GM21367 (cell line): ENCODE measurements around the gene LRBA.
"Not testable (repeated sequence)": the region's sequence is repeated elsewhere in the genome, so short reads cannot be mapped to it uniquely, and the experiment has no call there.

Source experiments
- ATAC-seq: cut with Tn5 transposase; IDR thresholded peaks from one replicate; pipeline ENCODE4 v1.9.1; 2021; ENCODE audit not compliant: unreplicated experiment

Gene LRBA, protein sequence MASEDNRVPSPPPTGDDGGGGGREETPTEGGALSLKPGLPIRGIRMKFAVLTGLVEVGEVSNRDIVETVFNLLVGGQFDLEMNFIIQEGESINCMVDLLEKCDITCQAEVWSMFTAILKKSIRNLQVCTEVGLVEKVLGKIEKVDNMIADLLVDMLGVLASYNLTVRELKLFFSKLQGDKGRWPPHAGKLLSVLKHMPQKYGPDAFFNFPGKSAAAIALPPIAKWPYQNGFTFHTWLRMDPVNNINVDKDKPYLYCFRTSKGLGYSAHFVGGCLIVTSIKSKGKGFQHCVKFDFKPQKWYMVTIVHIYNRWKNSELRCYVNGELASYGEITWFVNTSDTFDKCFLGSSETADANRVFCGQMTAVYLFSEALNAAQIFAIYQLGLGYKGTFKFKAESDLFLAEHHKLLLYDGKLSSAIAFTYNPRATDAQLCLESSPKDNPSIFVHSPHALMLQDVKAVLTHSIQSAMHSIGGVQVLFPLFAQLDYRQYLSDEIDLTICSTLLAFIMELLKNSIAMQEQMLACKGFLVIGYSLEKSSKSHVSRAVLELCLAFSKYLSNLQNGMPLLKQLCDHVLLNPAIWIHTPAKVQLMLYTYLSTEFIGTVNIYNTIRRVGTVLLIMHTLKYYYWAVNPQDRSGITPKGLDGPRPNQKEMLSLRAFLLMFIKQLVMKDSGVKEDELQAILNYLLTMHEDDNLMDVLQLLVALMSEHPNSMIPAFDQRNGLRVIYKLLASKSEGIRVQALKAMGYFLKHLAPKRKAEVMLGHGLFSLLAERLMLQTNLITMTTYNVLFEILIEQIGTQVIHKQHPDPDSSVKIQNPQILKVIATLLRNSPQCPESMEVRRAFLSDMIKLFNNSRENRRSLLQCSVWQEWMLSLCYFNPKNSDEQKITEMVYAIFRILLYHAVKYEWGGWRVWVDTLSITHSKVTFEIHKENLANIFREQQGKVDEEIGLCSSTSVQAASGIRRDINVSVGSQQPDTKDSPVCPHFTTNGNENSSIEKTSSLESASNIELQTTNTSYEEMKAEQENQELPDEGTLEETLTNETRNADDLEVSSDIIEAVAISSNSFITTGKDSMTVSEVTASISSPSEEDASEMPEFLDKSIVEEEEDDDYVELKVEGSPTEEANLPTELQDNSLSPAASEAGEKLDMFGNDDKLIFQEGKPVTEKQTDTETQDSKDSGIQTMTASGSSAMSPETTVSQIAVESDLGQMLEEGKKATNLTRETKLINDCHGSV (N-terminal part only)

DNA sequence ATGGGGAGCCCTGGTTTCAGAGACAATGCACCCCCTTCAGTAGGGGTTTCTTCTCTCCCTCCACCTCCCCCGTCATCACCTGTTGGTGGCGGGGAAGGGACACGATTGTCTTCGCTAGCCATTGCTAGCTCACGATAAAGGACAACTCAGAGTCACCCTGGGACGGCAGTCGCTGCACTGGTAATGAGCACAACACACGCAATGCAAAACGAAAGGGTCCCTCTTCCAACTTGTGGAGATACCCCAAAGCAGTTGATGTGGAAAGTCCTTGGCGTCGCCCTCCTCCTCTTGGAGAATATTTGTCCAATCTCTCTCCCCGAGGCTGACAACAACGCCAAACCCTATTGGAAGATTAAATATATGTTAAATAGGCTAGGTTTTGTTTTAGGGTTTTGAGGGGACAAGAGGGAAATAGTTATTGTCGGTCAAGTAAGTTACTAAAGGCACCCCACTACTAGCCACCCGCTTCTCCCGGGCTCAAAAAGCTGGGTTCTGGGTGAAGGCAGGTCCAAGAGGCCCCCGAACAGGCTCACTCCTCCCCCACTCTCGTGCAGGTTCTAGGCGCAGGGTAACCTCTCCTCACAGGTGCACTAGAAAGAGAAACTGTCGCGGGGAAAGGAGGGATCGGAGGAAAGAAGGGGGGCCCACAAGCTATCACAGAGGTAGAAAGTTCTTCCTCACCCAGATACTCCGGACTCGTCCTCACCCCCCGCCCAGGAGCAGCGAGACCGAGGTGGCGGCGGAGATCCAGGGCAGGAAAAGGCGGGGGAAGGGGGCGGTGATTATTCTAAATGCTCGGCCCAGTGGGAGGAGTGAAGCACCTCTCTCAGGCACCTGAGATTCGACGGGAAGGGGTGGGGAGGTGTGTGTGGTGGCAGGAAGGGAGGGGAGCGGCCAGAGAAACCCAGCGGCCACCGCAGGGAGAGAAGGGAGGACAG is at the start of gene LRBA:
TSS of gene LRBA (minus strand) at position 764 of the 938 bp plus-strand sequence. CDS start at position 122, 642 bp downstream.
- peak; percentile 54 for ATAC-seq

DNA sequence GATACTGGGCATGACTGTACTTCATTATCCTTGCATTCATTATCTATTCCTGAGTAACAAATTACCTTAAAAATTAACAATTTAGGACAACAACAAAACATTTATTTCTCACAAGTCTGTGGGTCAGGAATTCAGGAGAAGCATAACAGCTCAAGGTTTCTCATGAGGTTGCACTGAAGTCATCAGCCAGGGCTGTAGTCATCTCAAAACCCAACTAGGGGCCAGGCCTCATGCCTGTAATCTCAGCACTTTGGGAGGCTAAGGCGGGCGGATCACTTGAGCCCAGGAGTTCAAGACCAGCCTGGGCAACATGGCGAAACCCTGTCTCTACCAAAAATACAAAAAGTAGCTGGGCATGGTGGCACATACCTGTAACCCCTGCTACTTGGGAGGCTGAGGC is 48.1 kb upstream of the LRBA start:
- ATAC-seq: not testable (repeated sequence)

DNA sequence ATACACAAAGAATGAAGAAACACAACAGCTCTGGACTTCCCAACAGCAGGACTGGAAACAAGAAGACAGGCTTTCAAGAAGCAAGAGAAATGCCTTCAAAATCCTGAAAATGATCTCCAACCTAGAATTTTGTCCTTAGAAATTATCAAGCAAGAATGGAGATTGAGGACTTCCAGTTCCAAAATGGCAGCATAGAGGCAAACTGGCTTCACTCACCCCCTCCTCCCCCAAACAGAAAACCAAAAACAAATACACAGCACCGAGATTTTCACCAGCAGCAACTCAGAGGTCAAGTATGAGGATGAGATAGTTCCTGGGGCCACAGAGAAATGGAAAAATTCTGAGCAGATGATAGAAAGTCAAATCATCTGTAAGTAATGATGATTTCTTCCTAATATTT is 40.5 kb upstream of the LRBA start:
- no peak for ATAC-seq

DNA sequence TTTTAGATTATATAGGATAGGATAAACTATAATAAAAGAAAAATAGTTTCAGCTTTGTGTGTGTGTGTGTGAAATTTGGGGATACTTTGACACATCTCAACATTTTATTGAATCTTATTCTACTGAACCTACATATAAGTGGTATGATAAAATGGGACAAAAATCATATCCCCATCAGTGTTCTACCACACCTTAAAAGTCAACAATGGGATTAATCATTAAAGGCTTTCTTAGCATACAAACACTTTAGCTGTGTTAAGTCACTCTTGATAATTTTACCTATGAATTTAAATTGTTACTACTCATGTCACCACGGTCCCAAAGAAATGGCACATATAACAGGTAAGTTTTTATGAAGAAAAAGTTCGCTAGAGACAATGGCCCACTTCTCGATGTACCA is 37.7 kb upstream of the LRBA start:
- ATAC-seq: no peak

DNA sequence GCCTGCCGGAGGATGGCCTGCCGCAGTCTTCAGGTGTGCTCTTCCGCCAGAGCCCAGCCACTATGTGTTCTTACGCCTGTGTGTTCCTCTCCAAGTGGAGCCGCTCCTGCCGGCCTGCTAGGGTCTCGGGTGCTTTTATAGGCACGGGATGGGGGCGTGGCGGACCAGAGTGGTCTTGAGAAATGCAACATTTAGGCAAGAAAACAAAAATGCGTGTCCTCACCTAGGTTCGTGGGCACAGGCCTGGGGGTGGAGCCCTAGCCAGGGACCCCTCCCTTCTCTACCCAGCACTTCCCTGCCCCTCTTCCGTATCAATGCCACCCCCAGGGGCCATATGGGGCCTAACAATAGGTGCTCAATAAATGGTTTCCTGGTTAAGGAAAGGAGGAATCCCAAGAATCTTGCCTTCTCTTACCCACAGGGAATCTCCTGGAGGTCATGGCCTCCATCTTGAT is 34.4 kb upstream of the LRBA start:
- ATAC-seq: no peak

DNA sequence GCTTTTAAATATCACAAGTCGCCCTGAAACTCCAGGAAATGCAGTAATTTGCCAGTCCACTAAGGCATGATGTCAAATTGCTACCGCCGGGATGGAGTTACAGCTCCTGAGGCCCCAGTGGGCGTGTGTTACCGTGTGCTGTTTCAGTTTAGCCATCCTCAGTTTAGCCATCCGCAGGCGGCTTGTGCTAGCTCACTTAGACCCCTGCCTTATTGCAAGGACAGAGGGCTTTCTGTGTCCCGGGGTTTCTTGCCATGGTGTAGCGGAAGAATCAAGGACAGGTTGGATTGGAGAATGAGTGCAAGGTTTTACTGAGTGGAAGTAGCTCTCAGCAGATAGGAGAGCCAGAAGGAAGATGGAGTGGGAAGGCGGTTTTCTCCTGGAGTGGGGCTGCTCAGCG is 33.8 kb upstream of the LRBA start:
- no peak for ATAC-seq

DNA sequence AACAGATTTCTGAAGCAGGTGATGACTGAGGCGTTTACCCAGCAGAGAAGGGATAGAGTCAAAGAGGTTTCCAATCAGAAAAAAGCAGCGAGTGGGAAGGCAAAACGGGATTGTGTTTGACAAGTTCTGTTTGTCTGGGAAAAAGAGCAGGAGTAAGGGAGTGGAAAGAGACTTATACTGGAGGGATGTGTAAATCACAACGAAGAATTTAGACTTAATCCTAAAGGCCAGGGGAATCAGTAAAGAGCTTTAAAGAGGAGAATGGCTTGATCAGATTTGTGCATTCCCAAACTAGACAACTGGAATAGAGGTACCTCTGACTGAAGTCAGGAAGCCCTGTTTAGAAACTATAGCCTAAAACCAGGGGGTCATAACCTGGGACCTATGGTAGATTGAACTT is 31.5 kb upstream of the LRBA start:
- no peak for ATAC-seq

DNA sequence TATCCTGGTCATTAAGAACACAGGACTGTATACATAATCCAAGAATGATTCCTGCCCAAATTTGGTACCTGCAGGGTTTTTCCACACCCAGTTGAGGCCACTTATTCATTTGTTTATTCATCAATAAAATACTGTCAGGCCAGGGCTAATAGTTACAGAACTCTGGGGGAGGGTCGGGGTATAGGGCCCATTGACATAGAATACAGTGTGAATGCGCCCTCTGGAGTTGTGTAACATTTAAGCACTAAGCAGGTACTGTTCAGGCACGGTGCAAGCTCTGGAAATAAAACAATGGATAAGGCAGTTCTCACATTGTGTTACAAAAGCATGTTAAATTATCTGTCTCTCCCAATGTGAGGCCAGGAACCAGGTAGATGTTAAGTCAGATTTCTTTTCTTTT is 30.8 kb upstream of the LRBA start:
- no peak for ATAC-seq

DNA sequence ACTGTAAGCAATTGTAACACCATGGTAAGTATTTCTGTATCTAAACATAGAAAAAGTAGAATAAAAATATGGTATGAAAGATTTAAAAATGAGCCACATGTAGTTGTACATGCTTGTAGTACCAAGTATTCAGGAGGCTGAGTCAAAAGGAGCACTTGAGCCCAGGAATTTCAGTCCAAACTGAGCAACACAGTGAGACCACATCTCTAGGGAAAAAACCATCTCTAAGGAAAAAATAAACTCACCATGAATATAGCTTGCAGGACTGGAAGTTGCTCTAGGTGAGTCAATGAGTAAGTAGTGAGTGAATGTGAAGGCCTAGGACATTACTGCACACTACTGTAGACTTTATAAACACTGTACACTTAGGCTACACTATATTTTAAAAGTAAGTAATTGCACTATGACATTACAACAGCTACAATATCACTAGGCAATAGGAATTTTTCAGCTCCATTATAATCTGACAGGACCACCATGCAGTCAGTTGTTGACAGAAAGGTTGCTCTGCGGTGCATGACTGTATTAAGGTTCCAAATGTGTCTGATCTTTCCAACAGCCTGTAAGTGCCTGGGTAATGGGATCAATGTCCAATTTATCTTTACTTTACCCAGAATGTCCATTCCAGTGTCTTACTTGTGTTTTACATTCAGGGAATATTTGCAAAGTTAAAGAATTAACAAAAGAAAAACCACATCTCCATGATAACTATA is 28.9 kb upstream of the LRBA start:
- ATAC-seq: no peak

DNA sequence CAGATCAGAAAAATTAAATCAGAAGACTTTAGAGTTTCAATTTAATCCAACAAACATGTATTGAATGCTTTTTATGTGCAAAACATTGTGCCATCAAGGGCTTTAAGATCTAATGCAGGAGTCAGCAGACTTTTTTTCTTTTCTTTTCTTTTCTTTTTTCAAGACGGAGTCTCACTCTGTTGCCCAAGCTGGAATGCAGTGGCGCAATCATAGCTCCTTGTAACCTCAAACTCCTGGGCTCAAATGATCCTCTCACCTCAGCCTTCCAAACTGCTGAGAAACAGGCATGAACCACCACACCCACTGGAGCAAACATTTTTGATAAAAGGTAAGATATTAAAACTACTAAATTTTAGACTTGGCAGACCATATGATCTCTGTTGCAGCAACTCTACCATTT is 24.6 kb upstream of the LRBA start:
- ATAC-seq: no peak

DNA sequence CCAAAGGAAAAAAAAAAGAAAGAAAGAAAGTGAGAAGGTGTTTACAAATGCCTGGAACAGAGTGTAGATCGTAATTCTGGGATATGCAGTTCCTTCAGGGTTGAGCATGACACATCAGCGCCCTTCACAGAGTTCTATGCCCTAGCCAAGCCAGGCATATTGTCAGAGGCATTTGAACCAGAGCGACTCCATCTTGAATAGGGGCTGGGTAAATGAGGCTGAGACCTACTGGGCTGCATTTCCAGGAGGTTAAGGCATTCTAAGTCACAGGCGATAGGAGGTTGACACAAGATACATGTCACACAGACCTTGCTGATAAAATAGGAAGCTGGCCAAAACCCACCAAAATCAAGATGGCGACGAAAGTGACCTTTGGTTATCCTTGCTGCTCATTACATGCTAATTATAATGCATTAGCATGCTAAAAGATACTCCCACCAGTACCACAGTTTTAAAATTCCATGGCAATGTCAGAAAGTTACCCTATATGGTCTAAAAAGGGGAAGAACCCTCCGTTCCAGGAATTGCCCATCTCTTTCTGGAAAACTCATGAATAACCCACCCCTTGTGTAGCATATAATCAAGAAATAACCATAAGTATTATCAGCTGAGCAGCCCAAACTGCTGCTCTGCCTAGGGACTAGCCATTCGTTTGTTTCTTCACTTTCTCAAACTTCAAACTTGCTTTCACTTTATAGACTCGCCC is 23.5 kb upstream of the LRBA start:
- no peak for ATAC-seq

DNA sequence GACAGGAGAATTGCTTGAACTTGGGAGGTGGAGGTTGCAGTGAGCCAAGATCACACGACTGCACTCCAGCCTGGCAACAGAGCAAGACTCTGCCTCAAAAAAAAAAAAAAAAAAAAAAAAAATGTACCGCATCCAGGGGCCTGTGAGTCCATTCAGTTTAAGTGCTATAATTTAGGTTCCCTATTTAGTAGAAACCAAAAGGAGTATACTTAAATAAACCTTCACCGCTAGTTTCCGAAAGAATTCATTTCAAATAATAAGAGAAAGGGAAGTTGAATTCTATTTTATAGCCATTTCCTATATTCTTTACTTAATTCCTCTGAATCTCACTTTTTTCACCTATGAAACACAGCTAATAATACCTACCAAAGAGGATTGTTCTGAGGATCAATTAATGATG is 20.8 kb upstream of the LRBA start:
- ATAC-seq: no peak

DNA sequence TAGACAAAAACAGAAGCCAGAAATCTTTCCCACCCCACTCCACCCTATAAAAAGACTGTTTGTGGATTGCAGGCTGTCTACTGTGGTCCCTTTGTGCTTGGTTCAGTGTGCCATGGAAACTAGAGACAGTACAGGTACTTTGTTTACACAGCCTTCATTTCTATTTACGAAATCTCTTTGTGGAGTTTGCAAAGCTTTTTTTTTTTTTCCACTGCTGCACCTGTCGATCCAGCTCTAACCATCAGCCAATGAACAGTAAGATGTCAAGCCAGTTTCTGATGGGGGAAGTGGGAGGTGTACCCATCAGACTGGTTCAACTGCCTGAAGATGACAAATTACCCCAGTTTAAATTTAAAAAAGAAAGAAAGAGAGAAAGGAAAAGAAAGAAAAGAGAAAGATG is 20.2 kb upstream of the LRBA start:
- no peak for ATAC-seq

DNA sequence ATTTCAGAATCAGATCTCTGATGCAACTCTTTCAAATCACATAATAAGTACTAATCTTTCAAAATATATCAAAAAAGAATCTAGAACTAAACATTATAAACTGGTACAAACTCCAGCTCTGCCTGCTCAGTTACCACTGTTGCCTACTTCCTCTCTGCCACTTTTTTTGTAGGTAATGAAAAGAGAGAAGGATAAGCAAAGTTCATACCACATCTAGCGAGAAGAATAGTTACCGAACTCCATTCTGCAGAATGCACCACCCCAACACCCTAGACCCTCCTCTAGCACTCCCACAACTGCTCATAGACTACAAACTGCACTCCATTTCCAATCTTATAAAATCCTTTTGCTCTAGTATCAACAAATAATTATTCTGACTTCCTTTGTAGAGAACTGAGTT is 19.7 kb upstream of the LRBA start:
- no peak for ATAC-seq

DNA sequence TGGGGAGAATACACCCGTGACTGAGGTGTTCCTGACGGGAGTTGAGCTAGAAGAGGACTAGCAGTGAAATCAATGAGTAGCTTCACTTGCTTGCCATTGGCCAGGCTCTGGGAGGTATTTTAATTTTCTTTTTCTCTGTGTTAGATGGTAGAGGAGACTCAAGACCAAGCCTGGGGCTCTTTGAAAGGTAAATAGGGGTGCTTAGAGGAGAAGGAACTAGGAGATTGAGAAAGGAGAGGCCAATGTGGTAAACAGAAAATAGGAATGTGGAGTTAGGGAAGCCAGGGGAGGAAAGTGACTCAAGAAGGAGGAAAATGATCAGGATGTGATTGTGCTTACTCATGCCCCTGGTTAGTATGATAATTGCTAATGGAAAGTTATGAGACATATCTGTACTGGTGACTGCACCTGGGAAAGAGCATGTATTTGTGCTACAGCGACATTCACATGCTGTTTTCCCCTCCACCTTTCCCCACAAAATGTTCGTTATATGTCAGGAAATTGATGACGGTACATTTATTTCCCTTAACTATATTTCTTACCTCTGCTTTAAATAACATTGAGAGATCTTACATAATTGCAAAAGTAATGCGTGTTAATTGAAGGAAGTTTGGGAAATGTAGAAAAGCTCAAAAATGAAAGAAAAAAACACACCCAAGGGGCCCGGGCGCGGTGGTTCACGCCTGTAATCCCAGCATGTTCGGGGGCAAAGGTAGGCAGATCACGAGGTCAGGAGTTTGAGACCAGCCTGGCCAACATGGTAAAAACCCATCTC is 16.9 kb upstream of the LRBA start:
- peak; percentile 57 for ATAC-seq

DNA sequence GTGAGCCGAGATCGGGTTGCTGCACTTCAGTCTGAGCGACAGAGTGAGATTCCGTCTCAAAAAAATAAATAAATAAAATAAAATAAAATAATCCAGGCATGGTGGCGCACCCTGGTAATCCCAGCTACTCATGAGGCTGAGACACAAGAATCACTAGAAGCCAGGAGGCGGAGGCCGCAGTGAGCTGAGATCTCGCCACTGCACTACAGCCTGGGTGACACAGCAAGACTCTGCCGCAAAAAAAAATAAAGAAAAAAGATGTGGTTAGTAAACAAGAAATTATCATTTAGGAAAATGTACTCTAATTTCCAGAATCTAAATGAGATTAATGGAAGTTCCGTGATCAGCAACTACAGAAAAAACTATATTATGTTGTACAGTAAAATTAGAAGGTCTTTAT is 14.5 kb upstream of the LRBA start:
- ATAC-seq: no peak

DNA sequence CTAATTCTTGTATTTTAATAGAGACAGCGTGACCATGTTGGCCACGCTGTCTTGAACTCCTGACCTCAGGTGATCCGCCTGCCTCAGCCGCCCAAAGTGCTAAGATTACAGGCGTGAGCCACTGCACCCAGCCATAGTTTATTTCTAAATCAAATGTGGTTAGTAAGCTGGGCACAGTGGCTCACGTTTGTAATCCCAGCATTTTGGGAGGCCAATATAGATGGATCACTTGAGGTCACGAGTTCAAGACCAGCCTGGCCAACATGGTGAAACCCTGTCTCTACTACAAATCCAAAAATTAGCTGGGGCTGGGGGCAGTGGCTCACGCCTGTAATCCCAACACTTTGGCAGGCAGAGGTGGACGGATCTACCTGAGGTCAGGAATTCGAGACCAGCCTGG is 13.9 kb upstream of the LRBA start:
- not testable (repeated sequence) for ATAC-seq

DNA sequence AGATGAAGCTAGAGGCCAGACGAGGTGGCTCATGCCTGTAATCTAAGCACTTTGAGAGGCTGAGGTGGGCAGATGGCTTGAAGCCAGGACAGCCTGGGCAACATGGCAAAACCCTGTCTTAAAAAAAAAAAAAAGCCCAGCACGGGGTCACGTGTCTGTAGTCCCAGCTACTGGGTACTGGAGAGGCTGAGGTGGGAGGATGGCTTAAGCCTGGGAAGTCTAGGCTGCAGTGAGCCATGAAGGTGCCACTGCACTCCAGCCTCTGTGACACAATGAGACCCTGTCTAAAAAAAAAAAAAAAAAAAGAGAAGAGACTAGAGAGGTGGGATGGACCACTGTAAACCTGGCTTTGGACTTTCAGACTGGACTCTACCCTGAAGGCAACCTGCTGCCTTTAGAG is 10.7 kb upstream of the LRBA start:
- no peak for ATAC-seq
